GM18505 (cell line): ENCODE measurements around the gene ATG5.

Experiments
- ATAC-seq: cut with Tn5 transposase; IDR thresholded peaks from one replicate; pipeline ENCODE4 v1.9.1; 2021; ENCODE audit not compliant: unreplicated experiment
- POLR2A ChIP-seq: IDR thresholded peaks from 4 replicates; pipeline ENCODE4 v1.6.1; 2011; ENCODE audit warnings: borderline replicate concordance; ENCODE audit not compliant: insufficient read depth, insufficient read length; ENCODE audit errors: extremely low read depth

Gene ATG5

DNA sequence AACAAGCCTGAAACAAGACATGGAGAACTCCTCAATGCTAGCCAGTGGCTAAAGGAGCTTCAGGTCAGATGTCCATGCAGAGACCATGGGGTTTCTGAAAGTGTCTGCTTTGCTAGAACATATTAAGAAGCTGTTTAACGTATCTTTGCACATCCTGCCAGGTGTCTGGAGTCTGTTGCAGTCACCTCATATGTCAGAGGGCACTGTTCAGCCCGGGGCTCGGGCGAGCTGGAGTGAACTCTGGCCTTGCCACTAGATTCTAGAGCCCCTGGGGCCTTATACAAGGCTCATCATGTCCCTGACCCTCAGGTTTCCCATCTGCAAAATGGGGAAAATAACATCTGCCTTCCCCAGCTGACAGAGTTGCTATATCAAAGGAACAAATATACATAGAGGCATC is 180.4 kb downstream of the ATG5 start:
- TF ChIP-seq POLR2A = no peak
- no peak for ATAC-seq

DNA sequence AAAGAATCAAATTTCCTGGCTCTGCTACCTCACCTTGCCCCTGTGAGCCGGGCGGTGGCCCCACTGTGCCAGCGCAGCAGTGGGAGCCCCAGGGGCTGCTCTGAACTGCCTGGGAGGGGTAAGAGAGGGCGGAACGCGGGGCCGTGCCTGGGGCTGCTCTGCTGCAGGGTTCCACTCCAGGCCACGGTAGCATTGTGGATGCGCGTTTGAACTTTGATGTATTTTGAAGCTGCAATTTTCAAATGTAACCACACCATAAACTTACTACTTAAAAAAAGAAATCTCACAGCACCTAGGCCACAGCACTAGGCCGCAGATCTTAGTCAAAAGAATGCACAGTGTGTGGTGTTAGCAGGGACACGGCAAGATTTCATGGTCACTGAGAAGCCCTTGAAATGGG is 181.9 kb downstream of the ATG5 start:
- no peak for TF ChIP-seq POLR2A
- ATAC-seq = no peak

DNA sequence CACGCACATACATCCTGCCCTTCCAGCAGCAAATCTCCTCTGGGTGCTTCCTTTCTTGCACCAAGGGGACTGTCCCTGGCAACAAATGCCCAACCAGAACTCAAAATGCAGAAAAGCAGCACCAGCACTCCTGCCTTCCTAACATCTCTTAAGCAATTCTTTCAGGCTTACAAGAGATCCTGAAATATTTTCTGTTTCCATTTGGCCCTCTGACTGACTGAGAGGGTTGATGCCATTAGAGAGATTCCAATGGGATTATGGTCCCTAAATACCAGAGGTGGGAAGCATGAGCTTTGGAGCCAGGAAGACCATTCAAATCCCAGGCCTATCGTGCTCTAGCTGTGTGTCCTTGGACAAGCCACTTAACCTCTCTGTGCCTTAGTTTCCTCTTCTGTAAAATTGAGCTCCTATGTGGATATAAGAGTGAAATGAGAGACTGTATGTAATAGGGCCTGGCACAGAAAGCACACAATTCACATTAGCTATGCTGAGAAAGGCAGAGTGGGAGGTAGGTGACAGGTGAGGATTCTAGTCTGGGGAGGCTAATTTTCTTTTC is 182.6 kb downstream of the ATG5 start:
- no peak for ATAC-seq

DNA sequence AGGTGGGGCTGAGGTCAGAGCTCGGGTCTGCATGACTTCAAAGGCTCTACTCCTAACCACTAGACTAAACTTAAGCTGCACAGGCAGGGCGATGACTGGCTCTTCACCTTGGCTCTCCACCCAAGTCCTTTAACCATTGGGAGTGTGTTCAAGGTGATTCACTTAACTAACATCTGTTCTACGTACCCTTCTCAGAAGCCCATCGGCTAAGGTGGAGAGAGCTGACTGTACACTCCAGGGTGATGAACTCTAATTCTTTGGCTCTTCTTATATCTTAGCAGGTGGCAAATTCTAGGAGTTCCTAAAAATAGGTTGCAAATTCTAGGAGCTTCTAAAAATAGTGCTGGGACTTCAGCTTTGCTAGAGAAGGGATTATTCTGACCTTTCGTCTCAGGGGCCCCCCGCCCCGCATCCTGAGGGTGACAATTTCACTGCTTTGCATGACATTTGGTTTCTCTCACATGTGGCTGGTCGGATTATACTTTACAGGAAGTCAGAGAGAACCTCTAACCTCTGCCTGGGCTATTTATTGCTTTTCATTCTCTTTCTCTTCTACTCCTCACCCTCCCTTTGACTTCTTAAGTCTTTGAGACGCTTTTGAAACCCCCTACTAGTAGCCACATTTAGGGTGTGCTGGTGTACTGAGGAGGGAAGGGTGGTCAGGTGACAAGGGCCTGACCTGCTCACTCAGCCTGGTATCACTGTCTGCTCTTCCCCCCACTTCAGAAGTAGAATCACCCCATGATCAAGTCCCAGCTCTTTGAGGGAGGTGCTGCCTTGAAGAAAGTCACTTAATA is 183.9 kb downstream of the ATG5 start:
- peak; percentile 80 for ATAC-seq
- no peak for TF ChIP-seq POLR2A

More for the DNA sequence above, 182.6 kb downstream of the ATG5 start:
- TF ChIP-seq POLR2A = no peak

DNA sequence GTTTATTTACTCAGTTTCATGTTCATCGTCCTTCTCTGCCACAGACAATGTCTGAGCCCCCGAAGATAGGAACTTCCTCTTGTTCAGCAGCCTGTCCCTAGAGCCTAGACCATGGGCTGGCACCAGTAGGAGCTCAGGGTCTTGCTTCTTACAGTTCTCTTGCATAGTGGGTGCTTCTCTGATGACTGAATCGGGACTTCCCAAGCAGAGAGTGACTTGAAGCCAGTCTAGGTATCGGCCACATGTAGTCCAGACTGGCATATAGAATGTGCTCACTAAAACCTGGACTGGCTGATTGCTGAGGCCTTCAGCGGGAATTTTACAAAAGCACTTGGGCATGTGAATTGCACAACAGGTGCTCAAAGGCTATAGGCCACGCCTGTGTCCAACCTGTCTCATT is 187.4 kb downstream of the ATG5 start:
- no peak for ATAC-seq
- no peak for TF ChIP-seq POLR2A

DNA sequence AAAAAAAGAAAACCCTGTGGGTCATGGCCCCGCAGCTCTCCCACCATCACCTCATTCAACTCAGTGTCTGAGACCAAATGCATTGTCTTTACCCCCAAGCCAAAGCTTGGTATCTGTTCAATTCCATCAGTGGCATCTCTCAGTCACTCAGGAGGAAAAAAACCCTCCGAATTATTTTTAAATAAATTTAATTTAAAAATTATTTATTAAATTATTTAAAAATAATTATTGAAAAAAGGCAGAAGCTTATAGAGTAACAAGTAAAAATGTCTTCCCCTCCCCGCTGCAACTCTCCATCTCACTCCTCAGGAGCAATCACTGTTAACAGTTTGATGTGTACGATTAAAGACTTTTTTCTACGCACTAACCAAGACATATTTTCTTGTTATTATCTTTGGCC is 188.7 kb downstream of the ATG5 start:
- ATAC-seq = no peak
- TF ChIP-seq POLR2A = no peak

DNA sequence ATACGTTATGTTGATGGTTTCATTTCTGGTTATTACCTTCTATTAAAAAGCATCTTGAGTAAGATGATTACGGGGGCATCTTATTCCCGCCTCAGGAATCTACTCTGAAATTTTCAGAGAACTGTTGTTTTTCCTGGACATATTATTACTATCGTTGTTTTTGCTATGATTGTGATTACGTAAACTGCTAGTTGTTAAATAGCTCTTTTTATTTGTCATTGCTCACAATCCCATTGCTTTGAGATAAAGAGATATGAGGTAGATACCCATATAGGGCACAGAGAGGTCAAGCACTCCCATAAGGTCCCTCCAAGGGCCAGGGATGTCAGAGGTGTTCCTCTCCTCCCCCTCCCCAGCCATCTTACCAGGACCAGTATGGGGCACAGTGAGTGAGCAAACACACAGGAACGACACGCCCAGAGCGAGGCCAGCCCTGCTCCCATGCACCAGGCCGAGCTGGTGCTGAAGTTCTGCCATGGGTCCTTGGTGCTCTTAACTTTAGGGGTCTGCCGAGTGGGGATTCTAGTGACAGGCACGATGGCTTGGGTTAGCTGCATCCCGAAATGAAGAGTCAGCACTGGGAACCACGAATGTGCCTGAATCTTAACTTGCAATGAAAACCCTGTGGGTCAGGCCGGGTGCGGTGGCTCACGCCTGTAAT is 189.5 kb downstream of the ATG5 start:
- ATAC-seq = no peak
- TF ChIP-seq POLR2A = no peak

DNA sequence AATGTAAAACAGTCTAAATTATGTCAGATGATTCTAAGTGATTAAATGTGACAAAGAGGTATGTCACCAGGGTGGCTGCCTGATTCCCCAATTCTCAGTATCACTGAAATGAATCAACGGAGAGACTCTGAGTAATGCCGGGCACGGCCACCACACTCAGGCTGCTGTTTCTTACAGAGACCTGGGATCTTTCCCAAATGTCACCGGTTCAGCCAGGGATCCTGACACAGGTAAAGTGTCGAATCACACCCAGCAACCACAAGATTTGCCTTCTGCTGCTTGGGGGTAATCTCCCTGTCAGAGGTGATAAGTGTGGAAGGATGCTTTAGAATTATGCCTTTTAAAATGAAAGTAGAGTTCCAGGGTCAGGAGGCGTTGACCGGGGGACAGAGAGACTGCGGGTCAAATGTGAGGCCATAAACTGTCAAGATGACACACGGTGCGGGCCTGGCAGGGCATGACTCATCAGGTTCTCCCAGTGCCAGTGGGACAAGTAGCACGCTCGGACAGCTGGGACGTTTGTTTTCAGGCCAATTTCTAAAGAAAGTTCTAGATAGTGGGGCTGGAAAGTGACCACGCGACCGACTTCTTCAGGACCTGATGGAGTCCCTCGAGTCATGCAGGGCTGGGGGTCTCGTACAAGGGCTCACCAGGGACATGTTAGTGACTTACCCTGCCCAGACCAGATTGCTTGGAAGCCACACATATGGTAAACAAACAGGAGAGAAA is 190.5 kb downstream of the ATG5 start:
- no peak for ATAC-seq

More for the DNA sequence above, 190.5 kb downstream of the ATG5 start:
- no peak for TF ChIP-seq POLR2A
